ENCODE data around the gene IL3. TPM values are rescaled to one million over a fixed set of nuclear protein-coding genes. Genes with fewer than 3 reads are reported as not detected.

IL3 gene
- total RNA-seq (not detected), polyA plus RNA-seq (not detected)
- long read RNA-seq, donor 1, result 0 reads
- long read RNA-seq, donor 2, result 0 reads
- long read RNA-seq, donor 3, result 0 reads

GRCh38 chr5:132060501-132061161 lies at the start of gene IL3:
IL3 (plus strand) TSS chr5:132060655; CDS start chr5:132060707, 52 bp downstream.
- WGBS, 2 donors, result 93 to 94% methylated on average over 16 of the region's 16 CpGs
- no peak within 1 kb of the TSS for H3K27ac ChIP-seq
- DNase-seq (no peak), ATAC-seq (no peak)
- intact Hi-C loops (cut with DNase I), result loop anchor here in 8 of 10 donors (5.0 to 10.0 kb wide), 10 partner anchors 72 to 473 kb away; no protein-coding TSS in a partner anchor
- peaks cover 0 to 8% (median 0%) of the 10 kb centered on the region in 9 donors for H3K4me1 ChIP-seq
- TF ChIP-seq CTCF (IDR thresholded peaks at IDR 0.05), result no peak
- no peaks in the 10 kb centered on the region for H3K27me3 ChIP-seq
- no peak within 1 kb of the TSS for H3K4me3 ChIP-seq
- no peaks in the 10 kb centered on the region for H3K36me3 ChIP-seq
- H3K9me3 ChIP-seq, result no peaks in the 10 kb centered on the region

- Histone ChIP-seq H3K4me1 (peaks cover 3 to 39% (median 14%) of the 10 kb centered on the region in 9 donors), H3K36me3 (no peaks in the 10 kb centered on the region), H3K27ac (no peak overlapping the region), H3K9me3 (no peaks in the 10 kb centered on the region), H3K27me3 (peaks cover 0 to 52% (median 19%) of the 10 kb centered on the region in 7 donors), H3K4me3 (peak overlapping the region; percentile 35 to 73 (median 61))
- intact Hi-C loops (cut with DNase I), result no loop called here
- TF ChIP-seq CTCF (IDR thresholded peaks at IDR 0.05), result no peak
- ATAC-seq (no peak), DNase-seq (no peak)
- 3% methylated on average over 39 to 46 of the region's 46 CpGs for WGBS, 2 donors
Measured at GRCh38 chr5:132010989-132011621, 49.4 kb upstream of the IL3 start.

GRCh38 chr5:132011622-132012343 lies 48.7 kb upstream of the IL3 start, which contains the start of gene ACSL6:
ACSL6 (minus strand) TSS chr5:132011658; CDS start chr5:132011553, 105 bp downstream.
- Histone ChIP-seq H3K4me1 (peaks cover 3 to 39% (median 14%) of the 10 kb centered on the region in 9 donors), H3K9me3 (no peaks in the 10 kb centered on the region), H3K4me3 (peak within 1 kb of the TSS; percentile 35 to 73 (median 61)), H3K27me3 (peaks cover 0 to 52% (median 19%) of the 10 kb centered on the region in 7 donors), H3K36me3 (no peaks in the 10 kb centered on the region), H3K27ac (no peak within 1 kb of the TSS)
- intact Hi-C loops (cut with DNase I), result no loop called here
- 3 to 5% methylated on average over 51 to 62 of the region's 63 CpGs for WGBS, 2 donors
- TF ChIP-seq CTCF (IDR thresholded peaks at IDR 0.05), result no peak
- ATAC-seq, result peak in 6 of 8 donors; percentile 10 to 61 (median 45)
- DNase-seq, result peak in 1 of 2 donors; percentile 51
